HCT116 (cell line): ENCODE data around the gene CD96.

Experiments
- CEBPB ChIP-seq: IDR thresholded peaks from 2 replicates; pipeline ENCODE4 v1.6.1; 2012; ENCODE audit warnings: low read depth
- EGR1 ChIP-seq: IDR thresholded peaks from 2 replicates; pipeline ENCODE4 v1.6.1; 2012; ENCODE audit warnings: low read depth
- POLR2A ChIP-seq: IDR thresholded peaks from 2 replicates; pipeline ENCODE4 v1.7.0; 2011; ENCODE audit warnings: borderline replicate concordance; ENCODE audit not compliant: insufficient read depth, insufficient read length; ENCODE audit errors: extremely low read depth
- REST ChIP-seq: IDR thresholded peaks from 2 replicates; pipeline ENCODE4 v1.6.1; 2012; ENCODE audit warnings: low read depth
- SIN3A ChIP-seq: IDR thresholded peaks from 2 replicates; pipeline ENCODE4 v1.6.1; 2012; ENCODE audit warnings: low read depth
- TCF7L2 ChIP-seq: IDR thresholded peaks from 2 replicates; pipeline ENCODE4 v1.7.0; 2011; ENCODE audit warnings: borderline replicate concordance, inconsistent platforms; ENCODE audit not compliant: insufficient read depth, insufficient read length; ENCODE audit errors: extremely low read depth
- TF ChIP-seq, protein P1 (sequence below), 3 experiments: fragments of 200-600 bp in 1 of 3; sonication (generic) in 1 of 3; IDR thresholded peaks in 2 of 3; conservative IDR thresholded peaks in 1 of 3; 2 replicates each; pipeline ENCODE4 v1.5.1; 2012 to 2017; ENCODE audit warnings: low read depth in 2 of 3, low read length in 2 of 3, antibody characterized with exemption in 1 of 3, borderline replicate concordance in 1 of 3, control low read depth in 1 of 3, mild to moderate bottlenecking in 1 of 3, mixed read lengths in 1 of 3, mixed run types in 1 of 3, moderate library complexity in 1 of 3; ENCODE audit not compliant: insufficient read depth in 1 of 3
- TF ChIP-seq, protein P2 (sequence below): IDR thresholded peaks from 2 replicates; pipeline ENCODE4 v1.6.1; 2012

DNA sequence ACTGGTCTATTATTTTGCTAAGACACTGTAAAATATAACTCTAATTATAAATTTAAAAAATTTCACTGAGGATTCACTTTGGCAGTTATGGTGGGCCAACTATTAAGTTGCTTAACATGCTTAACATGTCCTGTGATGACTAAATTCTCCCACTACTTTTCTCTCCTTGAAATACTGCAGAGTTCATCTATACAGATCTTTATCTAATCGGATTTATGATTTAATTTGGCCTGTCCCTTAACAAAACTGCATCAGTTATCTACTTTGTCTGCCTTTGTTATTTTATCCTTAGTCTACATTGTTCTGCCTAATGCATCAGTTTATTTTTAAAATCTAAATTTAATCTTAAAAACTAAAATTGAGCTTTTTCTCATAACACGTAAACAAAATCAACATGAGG is 26.4 kb downstream of the CD96 start:
- TF ChIP-seq POLR2A: no peak
- TF ChIP-seq TCF7L2: no peak
- TF ChIP-seq, protein P1, sequence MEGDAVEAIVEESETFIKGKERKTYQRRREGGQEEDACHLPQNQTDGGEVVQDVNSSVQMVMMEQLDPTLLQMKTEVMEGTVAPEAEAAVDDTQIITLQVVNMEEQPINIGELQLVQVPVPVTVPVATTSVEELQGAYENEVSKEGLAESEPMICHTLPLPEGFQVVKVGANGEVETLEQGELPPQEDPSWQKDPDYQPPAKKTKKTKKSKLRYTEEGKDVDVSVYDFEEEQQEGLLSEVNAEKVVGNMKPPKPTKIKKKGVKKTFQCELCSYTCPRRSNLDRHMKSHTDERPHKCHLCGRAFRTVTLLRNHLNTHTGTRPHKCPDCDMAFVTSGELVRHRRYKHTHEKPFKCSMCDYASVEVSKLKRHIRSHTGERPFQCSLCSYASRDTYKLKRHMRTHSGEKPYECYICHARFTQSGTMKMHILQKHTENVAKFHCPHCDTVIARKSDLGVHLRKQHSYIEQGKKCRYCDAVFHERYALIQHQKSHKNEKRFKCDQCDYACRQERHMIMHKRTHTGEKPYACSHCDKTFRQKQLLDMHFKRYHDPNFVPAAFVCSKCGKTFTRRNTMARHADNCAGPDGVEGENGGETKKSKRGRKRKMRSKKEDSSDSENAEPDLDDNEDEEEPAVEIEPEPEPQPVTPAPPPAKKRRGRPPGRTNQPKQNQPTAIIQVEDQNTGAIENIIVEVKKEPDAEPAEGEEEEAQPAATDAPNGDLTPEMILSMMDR (IDR thresholded peaks at IDR 0.05 in 2 of 3, conservative IDR thresholded peaks at IDR 0.05 in 1 of 3; ENCODE audit: borderline replicate concordance in 1 of 3, insufficient read depth in 1 of 3, low read depth in 2 of 3, low read length in 2 of 3): no peak
- TF ChIP-seq CEBPB: no peak
- TF ChIP-seq REST: no peak
- TF ChIP-seq SIN3A: no peak
- TF ChIP-seq EGR1: no peak
- TF ChIP-seq, protein P2, sequence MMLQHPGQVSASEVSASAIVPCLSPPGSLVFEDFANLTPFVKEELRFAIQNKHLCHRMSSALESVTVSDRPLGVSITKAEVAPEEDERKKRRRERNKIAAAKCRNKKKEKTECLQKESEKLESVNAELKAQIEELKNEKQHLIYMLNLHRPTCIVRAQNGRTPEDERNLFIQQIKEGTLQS: no peak
